CD4-positive, alpha-beta T cell treated with Interleukin-2 at 100 ng/mL for 4 hours (primary cell): Measurements from ENCODE around the gene FAM228B.
A peak's percentile ranks its signal among the peaks of the same experiment; 100 is the strongest.
"Not testable (repeated sequence)": the region's sequence is repeated elsewhere in the genome, so short reads cannot be mapped to it uniquely, and the experiment has no call there.

Experiments used
- DNase-seq: peaks from one replicate; pipeline ENCODE4 v3.0.0-alpha.2; 2020; ENCODE audit warnings: low spot score

Gene FAM228B

GRCh38 chr2:24102677-24103076 lies 20.6 kb upstream of the FAM228B start:
- DNase-seq: no peak

- DNase-seq: no peak
Observed at GRCh38 chr2:24104110-24104650, 19.1 kb upstream of the FAM228B start.

DNA sequence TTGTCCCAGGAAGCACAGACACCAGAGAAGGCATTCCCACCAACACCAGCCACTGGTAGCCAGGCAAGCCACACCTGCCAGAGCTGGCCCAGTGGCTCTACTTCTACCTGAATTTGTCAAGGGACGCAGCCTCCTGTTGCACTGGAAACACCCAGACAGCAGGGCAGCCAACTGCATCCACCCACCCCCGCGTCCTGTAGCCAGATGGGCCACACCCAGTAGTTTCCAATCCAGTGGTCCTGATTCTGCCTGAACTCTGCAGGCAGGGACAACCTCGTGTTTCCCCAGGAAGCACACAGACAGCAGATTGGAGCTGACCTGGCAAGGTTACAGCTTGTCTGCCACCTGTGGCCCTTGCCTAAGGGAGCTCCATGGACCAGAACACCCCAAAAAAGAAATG lies 18.4 kb upstream of the FAM228B start:
- DNase-seq: no peak

- no peak for DNase-seq
Observed at GRCh38 chr2:24105816-24106215, 17.5 kb upstream of the FAM228B start.

DNA sequence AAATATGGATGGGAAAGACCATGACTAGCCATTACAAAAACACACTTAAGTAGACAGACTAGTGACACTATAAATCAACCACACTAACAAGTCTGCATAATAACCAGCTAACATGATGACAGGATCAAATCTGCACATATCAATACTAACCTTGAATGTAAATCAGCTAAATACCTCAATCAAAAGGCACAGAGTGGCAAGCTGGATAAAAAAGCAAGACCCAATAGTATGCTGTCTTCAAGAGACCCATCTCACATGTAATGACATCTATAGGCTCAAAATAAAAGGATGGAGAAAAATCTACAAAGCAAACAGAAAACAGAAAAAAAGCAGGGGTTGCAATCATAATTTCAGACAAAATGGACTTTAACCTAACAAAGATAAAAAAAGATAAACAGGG lies 16.5 kb upstream of the FAM228B start:
- no peak for DNase-seq

GRCh38 chr2:24107336-24107735 lies 15.9 kb upstream of the FAM228B start:
- DNase-seq: no peak

DNA sequence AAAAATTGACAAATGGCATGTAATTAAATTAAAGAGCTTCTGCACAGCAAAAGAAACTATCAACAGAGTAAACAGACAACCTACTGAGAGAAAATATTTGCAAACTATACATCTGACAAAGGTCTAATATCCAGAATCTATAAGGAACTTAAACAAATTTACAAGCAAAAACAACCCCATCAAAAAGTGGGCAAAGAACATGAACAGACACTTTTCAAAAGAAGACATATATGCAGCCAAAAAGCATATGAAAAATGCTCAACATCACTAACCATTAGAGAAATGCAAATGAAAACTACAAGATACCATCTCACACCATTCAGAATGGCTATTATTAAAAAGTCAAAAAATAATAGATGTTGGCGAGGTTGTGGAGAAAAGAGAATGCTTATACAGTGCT lies 13.8 kb upstream of the FAM228B start:
- DNase-seq: not testable (repeated sequence)

DNA sequence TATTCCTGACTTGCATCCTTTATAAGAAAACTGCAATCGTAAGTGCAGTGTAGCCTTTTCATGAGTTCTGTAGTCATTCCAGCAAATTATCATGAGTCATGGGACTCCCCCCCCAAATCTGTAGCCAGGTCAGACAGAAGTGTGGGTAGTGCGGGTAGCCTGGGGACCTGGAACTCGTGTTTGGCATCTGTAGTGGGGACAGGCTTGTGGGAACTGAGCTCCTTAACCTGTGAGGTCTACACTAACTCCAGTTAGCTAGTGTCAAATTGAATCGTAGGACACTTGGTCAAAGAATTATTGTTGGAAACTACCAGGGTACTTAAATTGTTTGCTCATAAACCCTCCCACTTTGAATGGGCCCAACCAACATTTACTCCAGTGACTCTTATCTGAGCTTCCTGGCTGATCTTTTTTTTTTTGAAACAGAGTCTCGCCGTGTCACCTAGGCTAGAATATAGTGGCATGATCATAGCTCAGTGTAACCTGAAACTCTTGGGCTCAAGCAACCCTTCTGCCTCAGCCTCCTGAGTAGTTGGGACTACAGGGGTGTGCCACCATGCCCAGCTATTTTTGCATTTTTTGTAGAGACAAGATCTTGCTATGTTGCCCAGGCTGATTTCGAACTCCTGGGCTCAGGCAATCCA lies 12.5 kb upstream of the FAM228B start:
- no peak for DNase-seq

DNA sequence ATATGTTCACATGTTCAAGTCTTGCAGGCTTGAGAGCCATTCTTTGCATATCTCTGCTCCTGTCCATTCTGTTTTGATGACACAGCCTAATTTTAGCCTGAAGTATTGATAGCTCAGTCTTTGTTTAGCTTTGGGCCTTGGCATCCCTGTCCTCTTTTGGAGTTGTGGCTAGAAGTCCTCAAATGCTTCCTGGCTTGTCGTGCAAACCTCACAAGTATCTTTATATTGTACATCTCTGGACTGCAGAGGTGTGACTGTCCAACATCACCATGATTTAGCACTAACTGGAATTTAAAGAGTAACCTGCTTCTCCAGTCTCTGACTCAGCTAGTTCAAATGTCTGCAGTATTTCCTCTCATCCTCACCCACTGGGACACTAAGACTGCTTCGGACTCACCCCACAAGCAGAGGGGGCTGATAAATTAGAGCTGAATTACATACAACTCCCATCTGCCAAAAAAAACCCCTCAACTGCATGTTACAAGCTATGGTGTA lies 11.8 kb upstream of the FAM228B start:
- no peak for DNase-seq

GRCh38 chr2:24115057-24115456 lies 8.2 kb upstream of the FAM228B start:
- no peak for DNase-seq

DNA sequence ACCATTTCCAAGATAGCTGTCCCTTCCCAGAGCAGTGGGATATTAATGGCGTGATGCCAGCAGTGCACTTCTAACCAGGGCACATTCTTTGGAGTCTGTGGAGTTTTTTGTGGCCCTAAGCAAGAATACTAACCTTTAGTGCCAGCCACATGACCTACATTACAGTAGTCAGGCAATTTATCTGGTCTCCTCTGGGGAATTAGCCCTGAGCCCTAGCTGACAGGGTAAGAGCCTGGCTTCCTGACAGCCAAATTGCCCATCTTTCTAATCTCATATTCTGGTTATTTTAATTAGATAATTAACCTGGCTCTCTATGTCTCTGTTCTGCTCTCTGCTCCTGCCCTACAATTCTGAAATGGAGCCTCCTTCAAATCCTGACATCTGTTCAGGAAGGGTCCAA lies 5.4 kb upstream of the FAM228B start:
- no peak for DNase-seq

- no peak for DNase-seq
Observed at GRCh38 chr2:24121066-24121465, 2.2 kb upstream of the FAM228B start.

DNA sequence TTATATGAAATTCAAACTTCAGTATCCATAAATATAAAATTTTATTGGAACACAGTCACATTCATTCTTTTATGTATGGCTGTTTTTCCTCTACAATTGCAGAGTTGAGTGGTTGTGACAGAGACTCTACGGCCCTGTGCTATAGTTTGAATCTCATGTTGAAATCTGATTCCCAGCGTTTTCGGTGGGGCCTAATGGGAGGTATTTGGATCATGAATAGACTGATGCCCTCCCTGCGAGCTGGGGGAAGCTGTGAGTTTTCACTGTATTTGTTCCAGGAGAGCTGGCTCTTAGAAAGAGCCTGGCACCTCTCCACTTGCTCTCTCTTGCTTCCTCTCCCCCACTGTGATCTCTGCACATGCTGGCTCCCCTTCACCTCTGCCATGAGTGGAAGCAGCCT lies 1.8 kb upstream of the FAM228B start:
- no peak for DNase-seq

GRCh38 chr2:24122366-24123194 lies 689 bp upstream of the FAM228B start:
- DNase-seq: no peak

- peak; percentile 1 for DNase-seq
Observed at GRCh38 chr2:24123922-24124580, 782 bp downstream of the FAM228B start.

DNA sequence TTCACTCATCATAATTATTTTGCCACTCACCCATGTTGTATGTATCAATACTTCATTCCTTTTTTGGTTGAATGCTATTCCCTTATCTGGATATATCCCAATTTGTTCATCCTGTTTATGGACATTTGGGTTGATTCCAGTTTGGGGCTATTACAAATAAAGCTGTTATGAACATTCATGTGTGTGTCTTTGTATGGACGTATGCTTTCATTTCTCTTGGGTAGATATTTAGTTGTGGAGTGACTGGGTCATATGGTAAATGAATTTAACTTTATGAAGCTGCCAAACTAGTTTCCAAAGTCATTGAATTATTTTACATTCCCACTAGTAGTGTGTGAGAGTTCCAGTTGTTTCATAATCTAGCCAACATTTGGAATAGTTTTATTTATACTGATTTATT lies 2.7 kb downstream of the FAM228B start:
- no peak for DNase-seq

GRCh38 chr2:24132543-24132942 lies 9.3 kb downstream of the FAM228B start:
- DNase-seq: no peak

GRCh38 chr2:24140305-24140704 lies 17.0 kb downstream of the FAM228B start:
- DNase-seq: not testable (repeated sequence)

- DNase-seq: no peak
Observed at GRCh38 chr2:24147364-24147763, 24.1 kb downstream of the FAM228B start.

- no peak for DNase-seq
Observed at GRCh38 chr2:24152413-24153197, 29.3 kb downstream of the FAM228B start.

DNA sequence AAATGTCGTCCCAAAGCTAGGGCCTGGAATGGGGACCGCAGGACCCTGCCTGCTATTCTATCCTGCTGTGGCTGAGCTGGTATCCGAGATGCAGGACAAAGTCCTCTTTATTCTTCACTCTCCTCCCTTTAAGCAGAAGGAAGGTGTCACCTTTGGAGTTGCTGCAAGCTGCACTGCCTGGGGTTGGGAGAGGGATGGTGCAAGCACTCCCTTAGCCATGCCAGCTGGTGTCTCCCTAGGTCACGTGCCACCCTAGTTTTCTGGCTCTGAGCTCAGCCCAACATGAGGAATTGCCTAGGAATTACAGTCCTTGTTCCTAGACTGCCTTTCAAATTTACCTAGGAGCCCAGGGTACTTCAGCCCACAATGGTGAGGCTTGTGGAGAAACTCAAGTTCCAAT lies 30.2 kb downstream of the FAM228B start:
- no peak for DNase-seq

GRCh38 chr2:24158131-24158530 lies 34.9 kb downstream of the FAM228B start:
- DNase-seq: no peak
